NCI-H1694 treated with DMSO at 0.1 percent for 48 hours (cell line): ENCODE data around the gene SYAP1.
"Not testable (repeated sequence)": the region's sequence is repeated elsewhere in the genome, so short reads cannot be mapped to it uniquely, and the experiment has no call there.

Experiments used
- DNase-seq: peaks from one replicate; lab custom pipeline; 2025; lab: John Stamatoyannopoulos, UW

Gene SYAP1

GRCh38 chrX:16719334-16720084, at the start of gene SYAP1:
TSS of gene SYAP1 (plus strand) at chrX:16719612. CDS start at chrX:16719725, 113 bp downstream.
- peak; percentile 80 for DNase-seq

GRCh38 chrX:16671005-16671404, 48.4 kb upstream of the SYAP1 start:
- DNase-seq, result peak; percentile 11

- DNase-seq, result no peak
Measured at GRCh38 chrX:16678689-16679088, 40.7 kb upstream of the SYAP1 start.

DNA sequence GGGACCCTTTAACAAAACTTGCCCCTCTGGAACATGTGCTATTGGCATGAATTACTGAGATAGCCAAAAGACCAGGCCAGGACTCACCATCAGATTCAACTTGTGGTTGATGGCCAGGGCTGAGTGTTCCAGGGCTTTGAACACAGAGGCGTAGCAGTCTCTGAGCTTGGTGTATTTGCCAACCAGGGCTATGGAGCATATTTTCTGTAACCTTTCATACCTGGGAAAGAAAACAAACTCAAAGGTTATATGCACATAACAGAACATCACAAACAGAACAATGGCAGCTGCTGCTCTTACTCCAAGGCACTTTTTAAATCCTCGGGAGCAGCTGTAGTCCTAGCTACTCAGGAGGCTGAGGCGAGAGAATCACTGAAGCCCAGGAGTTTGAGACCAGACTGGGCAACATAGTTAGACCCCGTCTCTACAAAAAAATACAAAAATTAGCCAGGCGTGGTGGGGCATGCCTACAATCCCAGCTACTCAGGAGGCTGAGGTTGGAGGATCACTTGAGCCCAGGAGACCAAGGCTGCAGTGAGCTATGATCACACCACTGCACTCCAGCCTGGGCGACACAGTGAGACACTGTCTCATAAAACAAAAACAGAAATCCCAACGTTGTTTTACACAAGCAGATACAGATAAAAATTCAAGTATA, 36.3 kb upstream of the SYAP1 start:
- DNase-seq, result no peak

- DNase-seq, result no peak
Measured at GRCh38 chrX:16687514-16687913, 31.9 kb upstream of the SYAP1 start.

DNA sequence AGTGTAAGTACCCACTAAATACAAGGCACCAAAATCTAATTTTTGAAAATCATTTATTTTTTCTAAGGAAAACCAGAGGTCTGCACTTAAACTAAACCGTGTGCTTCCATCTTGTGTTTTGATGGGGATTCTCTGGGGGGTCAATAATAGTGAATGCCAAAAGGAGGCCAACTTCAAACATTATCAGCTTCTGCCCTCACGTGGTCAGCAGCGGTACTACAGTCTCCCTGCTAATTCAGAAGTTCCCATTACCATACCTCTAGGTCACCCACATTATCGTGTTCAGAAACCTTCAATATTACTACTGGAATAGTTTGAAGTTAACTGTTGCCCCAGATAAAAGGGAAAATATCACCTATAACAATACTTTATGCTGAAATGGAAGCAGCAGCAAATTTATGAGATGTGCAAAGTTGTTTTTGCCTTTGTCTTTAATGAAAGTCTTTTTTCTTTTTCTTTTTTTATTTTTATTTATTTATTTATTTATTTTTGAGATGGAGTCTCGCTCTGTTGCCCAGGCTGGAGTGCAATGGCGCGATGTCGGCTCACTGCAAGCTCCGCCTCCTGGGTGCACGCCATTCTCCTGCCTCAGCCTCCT, 24.2 kb upstream of the SYAP1 start:
- DNase-seq, result peak; percentile 11

DNA sequence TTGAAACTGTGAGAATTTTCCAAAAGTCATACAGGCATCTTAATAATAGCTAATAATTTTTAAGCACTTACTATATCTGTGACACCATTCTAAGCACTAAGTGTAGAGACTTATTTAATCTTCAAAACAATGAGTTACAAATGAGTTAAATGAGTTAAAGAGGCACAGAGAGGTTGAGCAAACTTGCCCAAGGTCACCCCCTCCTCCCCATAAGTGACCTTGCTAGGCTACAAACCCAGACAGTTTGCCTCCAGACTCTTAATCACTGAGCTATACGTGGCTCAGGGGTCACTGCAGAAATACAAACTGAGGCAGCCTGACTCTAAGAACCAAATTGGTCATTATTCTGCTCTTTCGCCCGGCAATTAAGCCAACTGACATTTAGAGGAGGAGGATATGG, 22.5 kb upstream of the SYAP1 start:
- DNase-seq, result no peak

DNA sequence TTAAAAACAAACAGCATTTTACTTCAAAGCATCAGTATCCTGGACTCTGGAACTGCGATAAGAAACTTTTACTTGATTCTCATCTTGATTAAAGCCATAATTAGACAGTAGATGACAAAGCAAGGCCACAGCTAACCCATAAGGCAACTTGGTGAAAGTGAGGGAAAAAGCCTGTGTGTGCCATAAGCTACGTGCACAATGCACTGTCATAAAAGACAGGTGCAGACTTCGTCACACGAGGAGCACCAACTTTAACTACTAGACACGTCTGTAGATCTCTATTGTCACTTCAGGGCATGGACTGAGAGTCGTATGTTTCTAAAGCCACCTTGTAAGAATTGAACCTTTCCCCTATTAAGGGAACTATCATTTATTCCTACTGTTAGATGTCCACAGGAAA, 20.0 kb upstream of the SYAP1 start:
- no peak for DNase-seq

DNA sequence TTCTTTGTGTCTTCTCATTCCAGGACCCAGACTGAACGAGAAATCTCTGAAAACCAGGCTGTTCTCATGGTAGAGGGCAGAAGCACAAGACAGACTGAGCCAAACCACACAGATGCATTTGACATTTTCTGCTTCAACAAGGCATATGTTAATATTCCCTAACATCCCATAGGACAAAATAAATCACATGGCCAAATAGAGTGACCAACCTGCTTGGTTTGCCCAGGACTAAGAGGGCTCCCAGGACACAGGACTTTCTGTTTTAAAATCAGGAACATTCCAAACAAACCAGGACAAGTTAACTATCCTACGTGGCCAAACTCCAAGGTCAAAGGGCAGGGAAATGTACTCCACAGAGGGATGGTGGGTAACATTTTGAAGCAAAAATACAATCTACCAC, 18.7 kb upstream of the SYAP1 start:
- no peak for DNase-seq

DNA sequence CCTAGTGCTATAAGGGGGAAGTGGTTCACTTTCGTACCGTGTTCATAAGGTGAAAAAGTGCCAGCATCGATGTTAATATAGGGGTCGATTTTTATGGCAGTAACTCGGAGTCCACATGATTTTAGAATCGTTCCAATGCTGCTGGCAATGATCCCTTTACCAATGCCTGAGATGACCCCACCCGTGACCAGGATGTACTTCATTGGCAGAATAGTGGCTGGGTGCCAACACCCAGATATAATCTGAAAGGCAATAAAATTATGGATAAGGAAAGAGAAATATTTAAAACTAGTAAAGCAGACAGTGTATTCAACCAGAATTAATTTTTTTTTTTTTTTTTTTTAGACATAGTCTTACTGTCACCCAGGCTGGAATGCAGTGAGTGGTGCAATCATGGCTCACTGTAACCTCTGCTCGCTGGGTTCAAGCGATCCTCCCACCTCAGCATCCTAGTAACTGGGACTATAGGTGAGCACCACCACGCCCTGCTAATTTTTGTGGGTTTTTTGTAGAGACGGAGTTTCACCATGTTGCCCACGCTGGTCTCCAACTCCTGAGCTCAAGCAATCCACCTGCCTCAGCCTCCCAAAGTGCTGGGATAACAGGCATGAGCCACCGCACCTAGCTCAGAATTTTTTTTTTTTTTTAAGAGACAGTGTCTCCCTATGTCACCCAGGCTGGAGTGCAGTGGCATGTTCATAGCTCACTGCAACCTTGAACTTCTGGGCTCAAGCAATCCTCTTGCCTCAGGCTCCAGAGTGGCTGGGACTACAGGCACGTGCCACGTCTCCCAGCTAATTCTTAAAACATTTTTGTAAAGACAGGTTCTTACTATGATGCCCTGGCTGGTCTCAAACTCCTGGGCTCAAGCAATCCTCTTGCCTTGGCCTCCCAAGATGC, 16.5 kb upstream of the SYAP1 start:
- DNase-seq, result no peak

DNA sequence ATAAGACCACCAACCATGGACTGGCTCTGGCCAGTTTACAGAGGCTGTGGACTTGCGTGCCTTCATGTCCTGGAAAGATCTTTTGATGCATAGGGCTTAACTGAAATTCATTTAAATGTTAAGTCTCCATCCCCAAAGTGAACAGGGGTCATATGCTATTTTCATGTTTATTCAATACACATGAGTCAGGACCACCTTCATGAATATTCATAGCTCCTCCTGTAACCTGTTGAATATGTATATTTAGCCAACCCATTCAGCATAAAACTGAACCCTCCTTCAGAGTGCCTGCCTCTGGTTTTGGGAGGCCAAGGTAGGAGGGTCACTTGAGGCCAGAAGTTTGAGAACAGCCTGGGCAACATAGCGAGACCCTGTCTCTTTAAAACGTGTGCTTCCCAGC, 14.0 kb upstream of the SYAP1 start:
- DNase-seq, result no peak

DNA sequence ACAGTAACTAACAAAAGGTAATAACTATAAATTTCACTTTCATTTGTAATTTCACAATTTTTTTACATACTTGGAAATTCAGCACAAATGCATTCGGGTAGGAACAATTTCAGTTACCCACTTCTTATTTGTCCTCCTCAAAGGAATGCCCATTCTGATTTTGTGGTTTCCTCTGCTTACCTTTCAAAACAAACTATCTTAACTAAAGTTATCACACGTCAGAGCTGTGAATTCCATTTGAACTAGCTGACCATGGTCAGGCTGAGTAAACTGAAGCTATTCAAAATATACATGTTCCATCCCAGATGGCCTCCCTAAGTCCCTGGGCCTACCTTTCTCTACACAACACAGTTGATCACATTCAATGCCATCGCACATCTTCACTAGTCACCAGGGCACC, 11.4 kb upstream of the SYAP1 start:
- no peak for DNase-seq

- DNase-seq, result no peak
Measured at GRCh38 chrX:16711219-16711811, 8.1 kb upstream of the SYAP1 start.

GRCh38 chrX:16711893-16712547, 7.4 kb upstream of the SYAP1 start:
- no peak for DNase-seq

GRCh38 chrX:16712548-16713155, 6.8 kb upstream of the SYAP1 start, which contains the start of gene CTPS2:
TSS of gene CTPS2 (minus strand) at chrX:16712669. CDS start at chrX:16702902, 9,767 bp downstream.
- DNase-seq, result no peak

- no peak for DNase-seq
Measured at GRCh38 chrX:16714504-16714903, 4.9 kb upstream of the SYAP1 start.

GRCh38 chrX:16715638-16716037, 3.8 kb upstream of the SYAP1 start:
- DNase-seq, result not testable (repeated sequence)

DNA sequence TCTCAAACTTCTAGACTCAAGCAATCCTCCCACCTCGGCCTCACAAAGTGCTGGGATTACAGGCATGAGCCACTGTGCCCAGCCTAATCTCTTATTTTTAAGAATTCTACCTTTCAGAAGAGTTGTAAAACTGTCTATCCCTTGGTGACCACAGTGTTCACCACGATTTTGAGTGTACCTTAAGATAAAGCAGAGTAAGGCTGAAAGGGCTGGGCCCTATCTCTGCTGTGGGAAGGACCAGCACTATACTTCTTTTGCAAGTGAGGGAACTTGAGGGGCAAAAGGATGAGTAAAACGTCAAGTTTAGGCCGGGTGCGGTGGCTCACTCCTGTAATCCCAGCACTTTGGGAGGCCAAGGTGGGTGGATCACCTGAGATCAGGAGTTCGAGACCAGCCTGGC, 3.0 kb upstream of the SYAP1 start:
- not testable (repeated sequence) for DNase-seq

DNA sequence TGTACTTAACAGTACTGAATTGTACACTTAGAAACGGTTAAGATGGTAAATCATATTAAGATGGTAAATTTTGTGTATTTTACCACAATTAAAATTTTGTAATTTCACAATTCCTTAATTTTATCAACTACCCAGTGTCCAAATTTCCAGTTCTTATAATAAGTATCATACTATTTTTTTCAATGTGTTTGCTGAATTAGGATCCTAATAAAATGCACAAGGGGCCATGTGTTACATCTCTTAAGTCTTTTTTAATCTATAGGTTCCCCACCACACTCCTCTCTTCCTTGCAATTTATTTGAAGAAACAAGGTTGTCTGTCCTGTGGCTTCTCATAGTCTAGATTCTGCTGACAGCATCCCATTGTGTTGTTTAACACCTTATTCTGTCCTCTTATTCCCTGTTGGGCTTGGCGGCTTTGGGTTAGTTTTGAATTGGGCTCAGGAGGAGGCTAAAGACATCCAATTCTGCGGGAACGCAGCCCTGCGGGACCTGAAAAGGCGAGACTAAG, 533 bp upstream of the SYAP1 start:
- no peak for DNase-seq

DNA sequence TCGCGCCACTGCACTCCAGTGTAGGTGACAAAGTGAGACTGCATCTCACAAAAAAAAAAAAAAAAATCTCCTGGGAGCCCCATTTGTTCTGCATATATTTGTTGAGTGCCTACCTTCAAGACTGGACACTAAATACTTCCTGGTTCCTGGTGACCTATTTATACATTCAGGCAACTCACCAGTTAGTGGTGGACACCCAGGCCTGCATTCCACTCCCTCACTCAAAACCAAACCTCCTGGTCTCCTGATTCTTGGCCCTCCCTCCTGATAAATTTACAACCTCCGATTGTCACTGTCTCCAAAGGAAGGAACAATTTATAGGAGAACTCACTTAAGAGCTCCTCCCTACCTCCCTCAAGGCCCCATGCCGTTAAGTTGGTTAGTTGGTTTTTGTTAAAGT, 3.1 kb downstream of the SYAP1 start:
- no peak for DNase-seq

DNA sequence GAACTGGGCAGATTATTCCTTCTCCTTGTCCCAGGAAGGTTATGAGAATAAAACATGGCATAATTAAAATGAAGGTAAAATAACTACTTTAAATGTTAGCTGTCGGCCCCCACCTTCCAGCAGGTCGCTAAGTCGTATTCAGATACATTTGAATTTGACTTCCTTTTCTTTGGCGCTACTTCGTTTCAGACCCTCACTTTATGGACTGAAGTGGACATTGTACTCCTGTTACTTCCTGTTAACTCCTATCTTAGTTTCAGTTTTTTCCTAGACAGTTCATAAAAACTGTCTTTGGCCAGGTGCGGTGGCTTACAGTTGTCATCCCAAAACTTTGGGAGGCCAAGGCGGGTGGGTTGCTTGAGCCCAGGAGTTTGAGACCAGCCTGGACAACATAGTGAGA, 5.7 kb downstream of the SYAP1 start:
- no peak for DNase-seq
